ENCODE results near the gene ZNF646. TPM values are rescaled to one million over a fixed set of nuclear protein-coding genes. Genes with fewer than 3 reads are reported as not detected.

The ZNF646 gene
- total RNA-seq, 1 donor from 2014 or later = 15.2 TPM

DNA sequence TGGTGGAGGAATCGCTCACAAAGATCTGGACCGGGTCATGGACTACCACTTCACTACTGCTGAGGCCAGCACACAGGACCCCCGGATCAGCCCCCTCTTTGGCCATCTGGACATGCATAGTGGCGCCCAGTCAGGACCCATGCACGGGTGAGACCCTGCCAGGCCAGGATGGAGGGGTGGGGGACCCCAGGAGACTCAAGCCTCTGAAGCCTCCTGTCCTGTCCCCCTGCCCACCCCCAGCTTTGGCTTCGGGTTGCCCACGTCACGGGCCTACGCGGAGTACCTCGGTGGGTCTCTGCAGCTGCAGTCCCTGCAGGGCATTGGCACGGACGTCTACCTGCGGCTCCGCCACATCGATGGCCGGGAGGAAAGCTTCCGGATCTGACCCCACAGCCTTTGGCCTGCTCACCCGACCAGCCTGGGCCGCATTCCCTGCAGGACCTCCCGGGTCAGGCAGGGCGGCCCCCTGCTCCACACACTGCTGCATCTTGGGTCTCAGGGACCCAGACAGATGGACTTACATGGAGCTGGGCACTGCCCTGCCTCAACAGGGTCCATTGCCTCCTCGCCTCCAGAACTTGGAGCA, 37.8 kb downstream of the ZNF646 start:
- H3K36me3 Mint-ChIP-seq (ENCODE audit: low read depth) = peaks cover 14% of the 10 kb centered on the region
- no peaks in the 10 kb centered on the region for H3K27me3 Mint-ChIP-seq (ENCODE audit: low read depth)
- peaks cover 21% of the 10 kb centered on the region for H3K4me1 Mint-ChIP-seq (ENCODE audit: low read depth)
- no peak for DNase-seq (ENCODE audit: low spot score)
- H3K27ac Mint-ChIP-seq (ENCODE audit: unreplicated experiment) = no peak overlapping the region
- TF ChIP-seq CTCF (IDR thresholded peaks at IDR 0.05) = no peak
- H3K4me3 Mint-ChIP-seq (ENCODE audit: unreplicated experiment) = no peak overlapping the region
- no peaks in the 10 kb centered on the region for H3K9me3 Mint-ChIP-seq (ENCODE audit: low read depth)

GRCh38 chr16:31112711-31113110, 38.5 kb downstream of the ZNF646 start:
- TF ChIP-seq CTCF (IDR thresholded peaks at IDR 0.05) = no peak
- H3K36me3 Mint-ChIP-seq (ENCODE audit: low read depth) = peaks cover 14% of the 10 kb centered on the region
- peaks cover 16% of the 10 kb centered on the region for H3K4me1 Mint-ChIP-seq (ENCODE audit: low read depth)
- H3K4me3 Mint-ChIP-seq (ENCODE audit: unreplicated experiment) = no peak overlapping the region
- no peak for DNase-seq (ENCODE audit: low spot score)
- H3K27me3 Mint-ChIP-seq (ENCODE audit: low read depth) = no peaks in the 10 kb centered on the region
- no peak overlapping the region for H3K27ac Mint-ChIP-seq (ENCODE audit: unreplicated experiment)
- no peaks in the 10 kb centered on the region for H3K9me3 Mint-ChIP-seq (ENCODE audit: low read depth)

GRCh38 chr16:31113121-31114120, 39.2 kb downstream of the ZNF646 start:
- peaks cover 14% of the 10 kb centered on the region for H3K36me3 Mint-ChIP-seq (ENCODE audit: low read depth)
- H3K27ac Mint-ChIP-seq (ENCODE audit: unreplicated experiment) = peak overlapping the region; percentile 59
- no peaks in the 10 kb centered on the region for H3K9me3 Mint-ChIP-seq (ENCODE audit: low read depth)
- no peak for TF ChIP-seq CTCF (IDR thresholded peaks at IDR 0.05)
- H3K27me3 Mint-ChIP-seq (ENCODE audit: low read depth) = no peaks in the 10 kb centered on the region
- H3K4me3 Mint-ChIP-seq (ENCODE audit: unreplicated experiment) = no peak overlapping the region
- H3K4me1 Mint-ChIP-seq (ENCODE audit: low read depth) = peaks cover 18% of the 10 kb centered on the region
- DNase-seq (ENCODE audit: low spot score) = no peak

- Mint-ChIP-seq H3K4me1 (ENCODE audit: low read depth) (peaks cover 20% of the 10 kb centered on the region), H3K9me3 (ENCODE audit: low read depth) (no peaks in the 10 kb centered on the region), H3K4me3 (ENCODE audit: unreplicated experiment) (no peak overlapping the region), H3K27ac (ENCODE audit: unreplicated experiment) (peak overlapping the region; percentile 32), H3K36me3 (ENCODE audit: low read depth) (peaks cover 16% of the 10 kb centered on the region), H3K27me3 (ENCODE audit: low read depth) (no peaks in the 10 kb centered on the region)
- no peak for DNase-seq (ENCODE audit: low spot score)
- TF ChIP-seq CTCF (IDR thresholded peaks at IDR 0.05) = no peak
These were observed 40.2 kb downstream of the ZNF646 start for GRCh38 chr16:31114468-31114867.

DNA sequence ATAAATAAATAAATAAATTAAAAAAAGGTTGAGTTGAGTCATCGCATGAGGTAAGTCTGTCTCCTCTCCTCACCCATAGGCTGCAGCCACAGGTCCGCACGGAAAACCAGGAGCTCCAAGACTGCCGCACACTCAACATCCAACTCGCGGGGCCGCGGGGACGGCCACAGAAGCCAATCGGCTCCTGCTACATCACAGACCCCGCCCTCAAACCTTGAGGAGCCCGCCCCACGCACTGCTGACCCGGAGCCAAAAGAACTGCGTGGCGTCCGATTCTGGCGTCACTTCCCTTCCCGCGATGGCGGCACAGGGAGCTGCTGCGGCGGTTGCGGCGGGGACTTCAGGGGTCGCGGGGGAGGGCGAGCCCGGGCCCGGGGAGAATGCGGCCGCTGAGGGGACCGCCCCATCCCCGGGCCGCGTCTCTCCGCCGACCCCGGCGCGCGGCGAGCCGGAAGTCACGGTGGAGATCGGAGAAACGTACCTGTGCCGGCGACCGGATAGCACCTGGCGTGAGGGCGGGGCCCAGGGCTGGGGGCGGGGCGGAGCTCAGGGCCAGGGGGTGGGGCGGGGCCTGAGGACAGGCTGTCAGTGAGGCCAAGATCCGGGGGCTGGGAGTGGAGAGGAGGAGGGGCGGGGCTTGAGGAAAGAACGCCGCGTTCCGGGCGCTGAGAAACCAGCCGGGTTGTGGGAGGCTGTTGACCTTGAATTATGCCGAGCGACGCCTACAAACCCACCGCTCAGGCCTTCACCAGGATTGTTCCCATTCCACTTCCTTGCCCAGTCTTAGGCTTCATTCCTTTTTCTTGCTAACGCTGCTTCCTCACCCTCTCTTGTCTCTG, 43.4 kb downstream of the ZNF646 start, which contains the start of gene KAT8:
TSS of gene KAT8 (plus strand) at position 281 of the 839 bp plus-strand sequence. CDS start at position 299, 18 bp downstream.
- Mint-ChIP-seq H3K36me3 (ENCODE audit: low read depth) (peaks cover 10% of the 10 kb centered on the region), H3K27ac (ENCODE audit: unreplicated experiment) (peak within 1 kb of the TSS; percentile 98), H3K4me3 (ENCODE audit: unreplicated experiment) (peak within 1 kb of the TSS; percentile 94), H3K9me3 (ENCODE audit: low read depth) (no peaks in the 10 kb centered on the region), H3K4me1 (ENCODE audit: low read depth) (peaks cover 13% of the 10 kb centered on the region), H3K27me3 (ENCODE audit: low read depth) (no peaks in the 10 kb centered on the region)
- peak; percentile 14 for TF ChIP-seq CTCF (IDR thresholded peaks at IDR 0.05)
- DNase-seq (ENCODE audit: low spot score) = peak; percentile 99
